HAP-1 (cell line): ENCODE results near the gene TTLL3.

Experiments
- DNase-seq, 2 experiments: peaks; one replicate each; pipeline ENCODE4 v3.0.0-alpha.2; 2016 to 2020; ENCODE audit warnings: low spot score in 2 of 2
- H3K27me3 ChIP-seq: fragments of 250-450 bp; sonication (Bioruptor Pico); 2 replicates; pipeline ENCODE4 v1.5.1; 2020; ENCODE audit warnings: low read depth, mild to moderate bottlenecking, moderate library complexity
- H3K36me3 ChIP-seq: fragments of 250-450 bp; sonication (Bioruptor Pico); replicated peaks from 2 replicates; pipeline ENCODE4 v1.5.1; 2020; ENCODE audit warnings: mild to moderate bottlenecking
- H3K4me1 ChIP-seq: fragments of 250-450 bp; sonication (Bioruptor Pico); 2 replicates; pipeline ENCODE4 v1.5.1; 2020; ENCODE audit warnings: mild to moderate bottlenecking
- H3K4me3 ChIP-seq: fragments of 250-450 bp; sonication (Bioruptor Pico); 2 replicates; pipeline ENCODE4 v1.5.1; 2020; ENCODE audit warnings: mild to moderate bottlenecking, moderate library complexity
- H3K9me3 ChIP-seq: fragments of 250-450 bp; sonication (Bioruptor Pico); 2 replicates; pipeline ENCODE4 v1.5.1; 2020; ENCODE audit warnings: mild to moderate bottlenecking, moderate library complexity
- in situ Hi-C: fragments of 300-500 bp; cut with MboI; formaldehyde crosslinking; loops from 3 replicates; pipeline ENCODE4 v1.14.3; 2020; ENCODE audit warnings: low sequenced_read_pairs, inconsistent platforms, mixed read lengths

The TTLL3 gene

GRCh38 chr3:9776896-9777693 is 33.0 kb upstream of the TTLL3 start:
- DNase-seq = no peak
- Histone ChIP-seq H3K9me3 (no peaks in the 10 kb centered on the region), H3K4me3 (no peak overlapping the region), H3K4me1 (no peaks in the 10 kb centered on the region), H3K36me3 (peaks cover 11% of the 10 kb centered on the region), H3K27me3 (no peaks in the 10 kb centered on the region)
- in situ Hi-C loops = no loop called here

GRCh38 chr3:9777694-9778021 is 32.4 kb upstream of the TTLL3 start:
- H3K4me3 ChIP-seq = no peak overlapping the region
- H3K36me3 ChIP-seq = peaks cover 16% of the 10 kb centered on the region
- H3K27me3 ChIP-seq = no peaks in the 10 kb centered on the region
- no peak for DNase-seq
- in situ Hi-C loops = no loop called here
- no peaks in the 10 kb centered on the region for H3K9me3 ChIP-seq
- no peaks in the 10 kb centered on the region for H3K4me1 ChIP-seq

GRCh38 chr3:9778143-9779074 is 31.7 kb upstream of the TTLL3 start:
- Histone ChIP-seq H3K27me3 (no peaks in the 10 kb centered on the region), H3K9me3 (no peaks in the 10 kb centered on the region), H3K36me3 (peaks cover 21% of the 10 kb centered on the region), H3K4me1 (no peaks in the 10 kb centered on the region), H3K4me3 (no peak overlapping the region)
- DNase-seq = no peak
- in situ Hi-C loops = no loop called here

- DNase-seq = no peak
- in situ Hi-C loops = no loop called here
- Histone ChIP-seq H3K9me3 (no peaks in the 10 kb centered on the region), H3K27me3 (no peaks in the 10 kb centered on the region), H3K4me3 (no peak overlapping the region), H3K36me3 (peaks cover 23% of the 10 kb centered on the region), H3K4me1 (no peaks in the 10 kb centered on the region)
Measured at GRCh38 chr3:9779075-9779593, 30.9 kb upstream of the TTLL3 start.

GRCh38 chr3:9779721-9780457 is 30.2 kb upstream of the TTLL3 start:
- H3K4me3 ChIP-seq = no peak overlapping the region
- H3K9me3 ChIP-seq = no peaks in the 10 kb centered on the region
- no peaks in the 10 kb centered on the region for H3K4me1 ChIP-seq
- no peaks in the 10 kb centered on the region for H3K27me3 ChIP-seq
- in situ Hi-C loops = no loop called here
- DNase-seq = no peak
- peaks cover 28% of the 10 kb centered on the region for H3K36me3 ChIP-seq

- H3K4me3 ChIP-seq = no peak overlapping the region
- H3K9me3 ChIP-seq = no peaks in the 10 kb centered on the region
- H3K36me3 ChIP-seq = peaks cover 33% of the 10 kb centered on the region
- no peaks in the 10 kb centered on the region for H3K27me3 ChIP-seq
- DNase-seq = no peak
- H3K4me1 ChIP-seq = no peaks in the 10 kb centered on the region
- in situ Hi-C loops = no loop called here
Measured at GRCh38 chr3:9780458-9780812, 29.6 kb upstream of the TTLL3 start.

- Histone ChIP-seq H3K36me3 (peaks cover 36% of the 10 kb centered on the region), H3K4me1 (no peaks in the 10 kb centered on the region), H3K9me3 (no peaks in the 10 kb centered on the region), H3K4me3 (no peak overlapping the region), H3K27me3 (no peaks in the 10 kb centered on the region)
- in situ Hi-C loops = no loop called here
- no peak for DNase-seq
Measured at GRCh38 chr3:9780910-9781309, 29.2 kb upstream of the TTLL3 start.

- DNase-seq = no peak
- Histone ChIP-seq H3K4me3 (no peak overlapping the region), H3K27me3 (no peaks in the 10 kb centered on the region), H3K4me1 (no peaks in the 10 kb centered on the region), H3K9me3 (no peaks in the 10 kb centered on the region), H3K36me3 (peaks cover 41% of the 10 kb centered on the region)
- in situ Hi-C loops = no loop called here
Measured at GRCh38 chr3:9781551-9781950, 28.5 kb upstream of the TTLL3 start.

- in situ Hi-C loops = no loop called here
- Histone ChIP-seq H3K4me1 (no peaks in the 10 kb centered on the region), H3K4me3 (no peak overlapping the region), H3K9me3 (no peaks in the 10 kb centered on the region), H3K36me3 (peaks cover 46% of the 10 kb centered on the region), H3K27me3 (no peaks in the 10 kb centered on the region)
- no peak for DNase-seq
Measured at GRCh38 chr3:9781978-9782603, 28.0 kb upstream of the TTLL3 start.

GRCh38 chr3:9782770-9783169 is 27.3 kb upstream of the TTLL3 start:
- H3K36me3 ChIP-seq = peaks cover 48% of the 10 kb centered on the region
- no peaks in the 10 kb centered on the region for H3K27me3 ChIP-seq
- no peaks in the 10 kb centered on the region for H3K9me3 ChIP-seq
- no peak for DNase-seq
- no peaks in the 10 kb centered on the region for H3K4me1 ChIP-seq
- H3K4me3 ChIP-seq = no peak overlapping the region
- in situ Hi-C loops = no loop called here

GRCh38 chr3:9783954-9784353 is 26.1 kb upstream of the TTLL3 start:
- peaks cover 49% of the 10 kb centered on the region for H3K36me3 ChIP-seq
- no peaks in the 10 kb centered on the region for H3K27me3 ChIP-seq
- in situ Hi-C loops = no loop called here

GRCh38 chr3:9784965-9785364 is 25.1 kb upstream of the TTLL3 start:
- H3K9me3 ChIP-seq = no peaks in the 10 kb centered on the region
- H3K27me3 ChIP-seq = no peaks in the 10 kb centered on the region
- H3K4me1 ChIP-seq = no peaks in the 10 kb centered on the region
- H3K4me3 ChIP-seq = no peak overlapping the region
- no peak for DNase-seq
- in situ Hi-C loops = no loop called here
- H3K36me3 ChIP-seq = peaks cover 59% of the 10 kb centered on the region

More at GRCh38 chr3:9783954-9784353, 26.1 kb upstream of the TTLL3 start:
- DNase-seq = no peak
- Histone ChIP-seq H3K9me3 (no peaks in the 10 kb centered on the region), H3K4me3 (no peak overlapping the region), H3K4me1 (no peaks in the 10 kb centered on the region)

GRCh38 chr3:9785602-9786001 is 24.5 kb upstream of the TTLL3 start:
- no peak for DNase-seq
- H3K27me3 ChIP-seq = no peaks in the 10 kb centered on the region
- H3K4me1 ChIP-seq = no peaks in the 10 kb centered on the region
- no peak overlapping the region for H3K4me3 ChIP-seq
- in situ Hi-C loops = no loop called here
- peaks cover 58% of the 10 kb centered on the region for H3K36me3 ChIP-seq
- no peaks in the 10 kb centered on the region for H3K9me3 ChIP-seq
